Heart right ventricle (tissue), 16 donors: ENCODE measurements around the gene LRRC3. TPM values are rescaled to one million over a fixed set of nuclear protein-coding genes. Genes with fewer than 3 reads are reported as not detected.

Source experiments
- ATAC-seq, 8 donors: fragments of 200-7000 bp; cut with Tn5 transposase; one replicate each; pipeline ENCODE4 v1.9.1; 2020; ENCODE audit warnings: mild to moderate bottlenecking in 8 of 8, moderate library complexity in 8 of 8, moderate number of reproducible peaks in 1 of 8
- DNase-seq, 2 donors: peaks; one replicate each; pipeline ENCODE4 v3.0.0-alpha.2; 2020
- H3K27ac ChIP-seq, 10 donors: fragments of 200-600 bp; sonication (generic) in 2 of 10; one replicate each; pipeline versions ENCODE4 v1.5.0 to v1.8.0; 2020 to 2022; ENCODE audit warnings: mild to moderate bottlenecking in 3 of 10
- H3K27me3 ChIP-seq, 7 donors: fragments of 200-600 bp; one replicate each; pipeline ENCODE4 v1.8.0; 2021 to 2022; ENCODE audit warnings: mild to moderate bottlenecking in 2 of 7
- H3K36me3 ChIP-seq, 9 donors: fragments of 200-600 bp; sonication (generic) in 1 of 9; one replicate each; pipeline versions ENCODE4 v1.5.0 to v1.8.0; 2020 to 2022; ENCODE audit warnings: mild to moderate bottlenecking in 2 of 9
- H3K4me1 ChIP-seq, 9 donors: fragments of 200-600 bp; sonication (generic) in 1 of 9; one replicate each; pipeline versions ENCODE4 v1.5.0 to v1.8.0; 2020 to 2022; ENCODE audit warnings: mild to moderate bottlenecking in 4 of 9
- H3K4me3 ChIP-seq, 10 donors: fragments of 200-600 bp; sonication (generic) in 2 of 10; one replicate each; pipeline versions ENCODE4 v1.5.0 to v1.8.0; 2020 to 2022; ENCODE audit warnings: mild to moderate bottlenecking in 7 of 10, moderate library complexity in 2 of 10
- H3K9me3 ChIP-seq, 11 donors: fragments of 200-600 bp in 10 of 11; sonication (generic) in 2 of 11; one replicate each; pipeline versions ENCODE4 v1.5.0 to v1.8.0; 2013 to 2022; ENCODE audit warnings: mild to moderate bottlenecking in 2 of 11, control low read depth in 1 of 11, moderate library complexity in 1 of 11
- CTCF ChIP-seq, 9 donors: fragments of 200-600 bp; sonication (generic) in 2 of 9; IDR thresholded peaks; one replicate each; pipeline versions ENCODE4 v1.5.0 to v1.8.0; 2021 to 2022; ENCODE audit warnings: antibody characterized with exemption in 9 of 9, mild to moderate bottlenecking in 5 of 9, moderate library complexity in 1 of 9
- WGBS, 2 donors: extraction: QIAGEN DNeasy Blood & Tissue Kit; methylation state at CpG; one replicate each; pipeline ENCODE4 v1.1.7; 2013; ENCODE audit warnings: inconsistent platforms in 1 of 2; 5-methylcytosine and 5-hydroxymethylcytosine counted together
- intact Hi-C, 10 donors: fragments of 100-400 bp; cut with DNase I; formaldehyde crosslinking; loops; one replicate each; pipeline versions ENCODE4 v1.11.1 to v1.14.2; 2022
- polyA plus RNA-seq, 2 donors: library from polyadenylated mRNA; stranded (reverse); fragments of 200-250 nt; gene quantifications; one replicate each; pipeline ENCODE4 v1.2.3, GENCODE V29; 2013
- total RNA-seq, 10 donors: library from RNA; stranded (reverse); fragmentation: NEBNext Ultra II Directional in 3 of 10; extraction: Animal tissue kit (Norgen Biotek cat#: 25700) in 3 of 10; gene quantifications; one replicate each; pipeline versions ENCODE4 v1.2.1 to v1.2.4, GENCODE V29; 2021 to 2023
- donor health status: Arrhythmogenic right ventricular cardiomyopathy.
- donor health status: ischemic (EF 13 %, LVEDD 7.1; RV severe dilation, severe dysfunction).
- donor health status: healthy with polysubstance abuse.
- donor health status: DM: no; HTN: yes; CAD: no.
- donor health status: DM: no; HTN: no; CAD: no.
- donor health status: ischemic (EF 25% LVEDD 6.9; RV normal size, moderate dysfunction).
- donor health status: ischemic (EF 25% LVEDD 5.7; RV mildly dilated, moderate dysfunction).
- donor health status: healthy.
- donor health status: DM: yes; HTN: yes; CAD: no.
- donor health status: Ischemic cardiomyopathy.
- donor health status: ischemic (EF 35%, LVEDD 5.7; RV mildly dilated, moderate dysfunction).
- donor health status: nonischemic (EF 11% LVEDD 7.7; RV severe dilation, severe dysfunction).
- donor health status: DM: yes; HTN: yes; CAD: no.
- donor health status: PGD.
- donor health status: ischemic (EF 29% LVEDD 5.4; RV normal size, mild dysfunction).
- donor health status: nonischemic (EF 23%, LVEDD 6.1; RV moderate dilation, normal function).

Gene LRRC3
- total and polyA plus RNA-seq, 12 donors, result 1.2 to 3.2 (median 2.0) TPM

GRCh38 chr21:44508711-44509445, 53.6 kb downstream of the LRRC3 start:
- Histone ChIP-seq H3K4me1 (peaks cover 0 to 10% (median 6%) of the 10 kb centered on the region in 9 donors), H3K36me3 (no peaks in the 10 kb centered on the region), H3K27me3 (peaks cover 0 to 49% (median 17%) of the 10 kb centered on the region in 7 donors), H3K9me3 (no peaks in the 10 kb centered on the region), H3K4me3 (no peak overlapping the region), H3K27ac (no peak overlapping the region)
- WGBS, 2 donors, result 77 to 83% methylated on average over 30 of the region's 30 CpGs
- no peak for TF ChIP-seq CTCF (IDR thresholded peaks at IDR 0.05)
- ATAC-seq, result no peak
- peak in 1 of 2 donors; percentile 1 for DNase-seq
- intact Hi-C loops, result loop anchor here in 1 of 10 donors (5.0 kb wide), 1 partner anchor 283 kb away; no protein-coding TSS in a partner anchor

- intact Hi-C loops, result loop anchor here in 1 of 10 donors (5.0 kb wide), 1 partner anchor 283 kb away; no protein-coding TSS in a partner anchor
- DNase-seq, result peak; percentile 74 to 82
- H3K36me3 ChIP-seq, result no peaks in the 10 kb centered on the region
- 49 to 61% methylated on average over 12 of the region's 12 CpGs for WGBS, 2 donors
- no peaks in the 10 kb centered on the region for H3K9me3 ChIP-seq
- ATAC-seq, result peak; percentile 84 to 97 (median 94)
- H3K4me3 ChIP-seq, result no peak overlapping the region
- H3K27me3 ChIP-seq, result peaks cover 0 to 49% (median 17%) of the 10 kb centered on the region in 7 donors
- H3K27ac ChIP-seq, result no peak overlapping the region
- TF ChIP-seq CTCF (IDR thresholded peaks at IDR 0.05), result peak; percentile 17 to 63 (median 39)
- H3K4me1 ChIP-seq, result peaks cover 0 to 10% (median 6%) of the 10 kb centered on the region in 9 donors
Measured at GRCh38 chr21:44509539-44509938, 54.2 kb downstream of the LRRC3 start.

- Histone ChIP-seq H3K36me3 (no peaks in the 10 kb centered on the region), H3K9me3 (no peaks in the 10 kb centered on the region), H3K27me3 (peaks cover 0 to 47% (median 17%) of the 10 kb centered on the region in 7 donors), H3K4me3 (no peak overlapping the region), H3K27ac (no peak overlapping the region), H3K4me1 (peaks cover 0 to 10% (median 6%) of the 10 kb centered on the region in 9 donors)
- 57 to 59% methylated on average over 18 of the region's 18 CpGs for WGBS, 2 donors
- ATAC-seq (peak in 2 of 8 donors; percentile 2 to 5), DNase-seq (peak in 1 of 2 donors; percentile 8)
- TF ChIP-seq CTCF (IDR thresholded peaks at IDR 0.05), result no peak
- intact Hi-C loops, result loop anchor here in 6 of 10 donors (5.0 to 10.0 kb wide), 3 partner anchors 232 to 285 kb away; no protein-coding TSS in a partner anchor
Measured at GRCh38 chr21:44510109-44510507, 54.8 kb downstream of the LRRC3 start.

GRCh38 chr21:44510508-44511218, 55.4 kb downstream of the LRRC3 start:
- Histone ChIP-seq H3K4me1 (peaks cover 0 to 10% (median 6%) of the 10 kb centered on the region in 9 donors), H3K4me3 (peak overlapping the region in 2 of 10 donors; percentile 10 to 23), H3K36me3 (no peaks in the 10 kb centered on the region), H3K27ac (no peak overlapping the region), H3K27me3 (peaks cover 0 to 47% (median 17%) of the 10 kb centered on the region in 7 donors), H3K9me3 (no peaks in the 10 kb centered on the region)
- ATAC-seq, result peak; percentile 14 to 80 (median 65)
- 12 to 13% methylated on average over 36 of the region's 36 CpGs for WGBS, 2 donors
- peak; percentile 45 to 87 (median 74) for TF ChIP-seq CTCF (IDR thresholded peaks at IDR 0.05)
- intact Hi-C loops, result loop anchor here in 6 of 10 donors (5.0 to 10.0 kb wide), 3 partner anchors 232 to 284 kb away; no protein-coding TSS in a partner anchor
- peak; percentile 23 to 60 for DNase-seq
